Astrocyte (in vitro differentiated cells and primary cell): ENCODE results near the gene MON1B.

ENCODE experiments used
- CTCF ChIP-seq: IDR thresholded peaks from 2 replicates; pipeline ENCODE4 v1.5.1; 2011; ENCODE audit warnings: low read depth, mild to moderate bottlenecking, inconsistent platforms, low read length, moderate library complexity; ENCODE audit not compliant: insufficient read depth
- EZH2 ChIP-seq: IDR thresholded peaks from 2 replicates; pipeline ENCODE4 v1.6.1; 2012; ENCODE audit warnings: mild to moderate bottlenecking, low read length, inconsistent platforms; ENCODE audit not compliant: insufficient read depth

- TF ChIP-seq EZH2, result no peak
- TF ChIP-seq CTCF, result no peak
Observed at GRCh38 chr16:77219437-77219836, 28.4 kb downstream of the MON1B start.
